MM.1S (cell line): ENCODE measurements around the gene TTYH3.

Experiments
- DNase-seq: peaks from one replicate; pipeline ENCODE4 v3.0.0-alpha.2; 2015
- H2AFZ ChIP-seq: fragments of 300-600 bp; sonication (generic); 2 replicates; pipeline ENCODE4 v1.6.0; 2016; ENCODE audit warnings: antibody characterized with exemption, low read length
- H3F3A ChIP-seq: fragments of 300-600 bp; sonication (generic); 2 replicates; pipeline ENCODE4 v1.6.1; 2016; ENCODE audit warnings: mild to moderate bottlenecking, antibody characterized with exemption, low read length, moderate library complexity, mixed read lengths; ENCODE audit not compliant: insufficient read depth
- H3K27ac ChIP-seq: fragments of 300-600 bp; sonication (generic); 2 replicates; pipeline ENCODE4 v1.5.1; 2016; ENCODE audit warnings: mild to moderate bottlenecking, low read length
- H3K27me3 ChIP-seq: fragments of 300-600 bp; sonication (generic); replicated peaks from 2 replicates; pipeline ENCODE4 v1.6.0; 2016; ENCODE audit warnings: low read length; ENCODE audit not compliant: insufficient read depth
- H3K36me3 ChIP-seq: fragments of 300-600 bp; sonication (generic); replicated peaks from 2 replicates; pipeline ENCODE4 v1.6.1; 2016; ENCODE audit warnings: mild to moderate bottlenecking, low read length, mixed read lengths; ENCODE audit not compliant: insufficient read depth
- H3K4me1 ChIP-seq: fragments of 300-600 bp; sonication (generic); 2 replicates; pipeline ENCODE4 v1.6.1; 2016; ENCODE audit warnings: low read length, mixed read lengths
- H3K4me2 ChIP-seq: fragments of 300-600 bp; sonication (generic); 2 replicates; pipeline ENCODE4 v1.6.0; 2016; ENCODE audit warnings: low read depth, low read length
- H3K4me3 ChIP-seq: fragments of 300-600 bp; sonication (generic); 2 replicates; pipeline ENCODE4 v1.5.1; 2016; ENCODE audit warnings: low read length, mixed read lengths
- H3K79me2 ChIP-seq: fragments of 300-600 bp; sonication (generic); 2 replicates; pipeline ENCODE4 v1.6.1; 2016; ENCODE audit warnings: mixed run types, low read length, mixed read lengths
- H3K9ac ChIP-seq: fragments of 300-600 bp; sonication (generic); 2 replicates; pipeline ENCODE4 v1.6.1; 2016; ENCODE audit warnings: low read length, mixed read lengths
- H3K9me2 ChIP-seq: fragments of 300-600 bp; sonication (generic); replicated peaks from 2 replicates; pipeline ENCODE4 v1.6.1; 2016; ENCODE audit warnings: mild to moderate bottlenecking, low read length, mixed read lengths; ENCODE audit not compliant: insufficient read depth
- H3K9me3 ChIP-seq: fragments of 300-600 bp; sonication (generic); replicated peaks from 2 replicates; pipeline ENCODE4 v1.6.1; 2016; ENCODE audit warnings: mild to moderate bottlenecking, low read length, mixed read lengths; ENCODE audit not compliant: insufficient read depth
- H4K20me1 ChIP-seq: fragments of 300-600 bp; sonication (generic); 2 replicates; pipeline ENCODE4 v1.6.1; 2016; ENCODE audit warnings: mild to moderate bottlenecking, low read length, moderate library complexity, mixed read lengths; ENCODE audit not compliant: insufficient read depth
- CTCF ChIP-seq: fragments of 300-600 bp; sonication (generic); IDR thresholded peaks from 2 replicates; pipeline ENCODE4 v1.5.1; 2016; ENCODE audit warnings: antibody characterized with exemption, low read length, mixed read lengths
- EZH2 ChIP-seq: fragments of 300-600 bp; sonication (generic); optimal IDR thresholded peaks from 2 replicates; pipeline ENCODE3; 2017; ENCODE audit warnings: low read depth, mild to moderate bottlenecking, antibody characterized with exemption, low read length, mixed read lengths
- EZH2phosphoT487 ChIP-seq: fragments of 300-600 bp; sonication (generic); IDR thresholded peaks from 2 replicates; pipeline ENCODE4 v1.6.1; 2018; ENCODE audit warnings: antibody characterized with exemption, low read length

TTYH3 gene

GRCh38 chr7:2684501-2684900, 52.7 kb downstream of the TTYH3 start:
- Histone ChIP-seq H3K36me3 (no peaks in the 10 kb centered on the region), H3K4me3 (no peak overlapping the region), H3K27me3 (peaks cover 83% of the 10 kb centered on the region), H3K4me2 (no peak overlapping the region), H3K4me1 (peaks cover 11% of the 10 kb centered on the region), H3K9me3 (no peaks in the 10 kb centered on the region), H4K20me1 (no peaks in the 10 kb centered on the region), H3K9me2 (no peaks in the 10 kb centered on the region), H3K79me2 (no peaks in the 10 kb centered on the region), H3K27ac (no peak overlapping the region), H3K9ac (no peak overlapping the region), H3F3A (no peaks in the 10 kb centered on the region; the same call in 1 of the 2 replicates), H2AFZ (no peak overlapping the region)
- TF ChIP-seq EZH2 (no peak), CTCF (no peak), EZH2phosphoT487 (no peak)
- DNase-seq, result no peak

GRCh38 chr7:2686101-2686500, 54.3 kb downstream of the TTYH3 start:
- Histone ChIP-seq H3K27me3 (peaks cover 79% of the 10 kb centered on the region), H3K4me1 (peaks cover 17% of the 10 kb centered on the region)

GRCh38 chr7:2687338-2687869, 55.6 kb downstream of the TTYH3 start:
- no peaks in the 10 kb centered on the region for H3K9me2 ChIP-seq
- no peaks in the 10 kb centered on the region for H3K9me3 ChIP-seq
- no peak overlapping the region for H3K4me2 ChIP-seq
- H4K20me1 ChIP-seq, result no peaks in the 10 kb centered on the region
- no peaks in the 10 kb centered on the region for H3K79me2 ChIP-seq
- no peak for TF ChIP-seq EZH2
- no peak for TF ChIP-seq CTCF
- TF ChIP-seq EZH2phosphoT487, result no peak
- H3K27ac ChIP-seq, result no peak overlapping the region
- H2AFZ ChIP-seq, result no peak overlapping the region
- H3F3A ChIP-seq, result no peaks in the 10 kb centered on the region; the same call in 1 of the 2 replicates
- H3K4me1 ChIP-seq, result peaks cover 17% of the 10 kb centered on the region
- H3K4me3 ChIP-seq, result no peak overlapping the region
- H3K9ac ChIP-seq, result no peak overlapping the region
- no peak for DNase-seq
- no peaks in the 10 kb centered on the region for H3K36me3 ChIP-seq
- H3K27me3 ChIP-seq, result peaks cover 67% of the 10 kb centered on the region

More at GRCh38 chr7:2686101-2686500, 54.3 kb downstream of the TTYH3 start:
- Histone ChIP-seq H3K79me2 (no peaks in the 10 kb centered on the region), H2AFZ (no peak overlapping the region), H3K36me3 (no peaks in the 10 kb centered on the region), H3K9ac (no peak overlapping the region), H3K9me3 (no peaks in the 10 kb centered on the region), H3K4me3 (no peak overlapping the region), H3K27ac (no peak overlapping the region), H4K20me1 (no peaks in the 10 kb centered on the region), H3K4me2 (no peak overlapping the region), H3K9me2 (no peaks in the 10 kb centered on the region), H3F3A (no peaks in the 10 kb centered on the region; the same call in 1 of the 2 replicates)
- TF ChIP-seq EZH2phosphoT487 (no peak), CTCF (no peak), EZH2 (no peak)
- no peak for DNase-seq
